Stimulated activated naive CD8-positive, alpha-beta T cell treated with anti-CD3 and anti-CD28 coated beads, Interleukin-15, Interleukin-2, amounts not matched to agents 100 U/mL and 50 U/mL, for 24 hours (primary cell): ENCODE results near the gene LGALSL.

Source experiments
- ATAC-seq: fragments of 150-1000 bp; cut with Tn5 transposase; one replicate; pipeline ENCODE4 v1.10.0; 2021
- DNase-seq: peaks from one replicate; pipeline ENCODE4 v3.0.0; 2021

LGALSL gene

GRCh38 chr2:64453770-64454385 is at the start of gene LGALSL:
LGALSL (plus strand) TSS chr2:64454162; CDS start chr2:64454546, 384 bp downstream.
- peak; percentile 70 for ATAC-seq
- DNase-seq = no peak

- DNase-seq (no peak), ATAC-seq (no peak)
These were observed 49.2 kb upstream of the LGALSL start for GRCh38 chr2:64404743-64405142.

DNA sequence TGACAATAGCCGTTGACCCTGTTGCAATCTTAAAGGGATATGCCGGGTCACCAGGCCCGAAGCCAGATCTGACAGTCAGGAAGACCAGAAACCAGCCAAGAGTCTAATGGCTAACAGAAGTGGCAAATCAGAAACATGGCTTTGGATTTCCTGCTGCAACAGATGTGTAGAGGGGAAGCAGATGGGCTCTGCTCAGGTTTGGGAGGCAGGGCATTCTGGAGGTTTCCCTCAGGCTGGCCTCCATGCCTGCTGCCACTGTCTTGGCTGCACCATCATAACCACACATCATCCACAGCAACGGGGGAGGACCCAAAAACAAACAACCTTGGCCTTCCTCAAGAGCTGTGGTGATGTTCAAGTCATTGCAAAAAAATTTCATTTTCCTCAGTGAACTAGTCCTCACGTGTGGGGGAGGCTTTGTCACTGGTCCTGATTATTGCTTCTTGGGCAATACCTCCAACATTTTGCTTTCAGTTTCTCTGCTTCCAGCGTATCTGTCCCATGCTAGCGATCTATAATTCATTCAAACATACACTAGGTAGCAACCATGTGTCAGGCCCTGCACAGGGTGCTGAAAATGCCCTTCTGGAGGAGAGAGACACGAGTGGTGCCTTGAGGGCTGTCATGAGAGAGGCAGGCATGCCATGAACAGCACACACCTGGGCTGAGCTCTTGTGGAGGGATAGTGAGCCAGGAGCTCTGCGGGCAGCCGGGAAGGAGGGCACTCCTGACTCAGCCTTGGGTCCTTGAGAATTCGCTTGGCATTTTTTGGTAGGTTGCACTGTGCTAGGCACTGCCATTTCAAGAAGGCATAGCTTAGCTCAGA is 48.2 kb upstream of the LGALSL start:
- ATAC-seq (no peak), DNase-seq (no peak)

- DNase-seq = no peak
- ATAC-seq = no peak
These were observed 47.6 kb upstream of the LGALSL start for GRCh38 chr2:64406407-64406774.

GRCh38 chr2:64408031-64408430 is 45.9 kb upstream of the LGALSL start:
- ATAC-seq = no peak
- no peak for DNase-seq

DNA sequence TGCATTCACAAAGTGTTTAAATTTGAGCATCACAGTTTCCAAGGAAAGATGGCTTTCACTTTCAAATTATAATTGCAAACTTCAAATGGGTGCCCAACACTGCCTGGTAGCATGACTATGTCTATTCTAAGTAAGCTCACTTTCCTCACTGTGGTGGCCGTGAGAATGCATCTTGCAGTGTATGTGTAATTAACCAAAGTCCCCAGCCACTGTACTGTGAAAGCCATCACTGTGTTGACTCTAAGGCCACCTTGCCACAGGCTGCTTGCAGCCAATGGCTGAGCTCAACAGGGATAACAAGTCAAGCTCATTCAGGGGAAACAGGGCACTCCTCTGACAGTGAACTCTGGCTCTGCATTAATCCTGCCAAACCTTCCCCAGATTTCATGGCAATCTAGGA is 43.3 kb upstream of the LGALSL start:
- ATAC-seq (no peak), DNase-seq (no peak)

DNA sequence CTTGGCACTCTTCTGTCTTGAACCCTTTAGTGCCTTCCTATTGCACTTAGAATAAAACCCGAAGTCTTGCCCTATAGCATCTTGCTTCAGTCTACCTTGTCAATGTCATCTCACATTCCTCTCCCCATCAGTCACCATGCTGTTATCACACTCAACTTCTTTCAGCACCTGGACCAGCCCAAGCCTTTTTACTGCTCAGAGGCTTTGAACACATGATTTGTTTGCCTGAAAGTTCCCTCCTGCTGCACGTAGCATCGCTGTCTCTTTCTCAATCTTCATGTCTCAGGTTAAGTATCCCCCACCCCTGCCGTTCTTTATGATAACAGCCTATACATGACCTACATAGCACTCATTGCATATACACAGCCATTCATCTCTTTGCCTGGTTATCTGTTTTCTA is 41.3 kb upstream of the LGALSL start:
- ATAC-seq (no peak), DNase-seq (no peak)

GRCh38 chr2:64414736-64415435 is 39.1 kb upstream of the LGALSL start:
- DNase-seq (no peak), ATAC-seq (no peak)

GRCh38 chr2:64417624-64418023 is 36.3 kb upstream of the LGALSL start:
- ATAC-seq = no peak
- DNase-seq = no peak

- DNase-seq (no peak), ATAC-seq (no peak)
These were observed 34.3 kb upstream of the LGALSL start for GRCh38 chr2:64419596-64420165.

- DNase-seq (no peak), ATAC-seq (no peak)
These were observed 33.3 kb upstream of the LGALSL start for GRCh38 chr2:64420677-64421076.

GRCh38 chr2:64421201-64421600 is 32.8 kb upstream of the LGALSL start:
- no peak for ATAC-seq
- no peak for DNase-seq

GRCh38 chr2:64422466-64422865 is 31.5 kb upstream of the LGALSL start:
- no peak for DNase-seq
- ATAC-seq = no peak

DNA sequence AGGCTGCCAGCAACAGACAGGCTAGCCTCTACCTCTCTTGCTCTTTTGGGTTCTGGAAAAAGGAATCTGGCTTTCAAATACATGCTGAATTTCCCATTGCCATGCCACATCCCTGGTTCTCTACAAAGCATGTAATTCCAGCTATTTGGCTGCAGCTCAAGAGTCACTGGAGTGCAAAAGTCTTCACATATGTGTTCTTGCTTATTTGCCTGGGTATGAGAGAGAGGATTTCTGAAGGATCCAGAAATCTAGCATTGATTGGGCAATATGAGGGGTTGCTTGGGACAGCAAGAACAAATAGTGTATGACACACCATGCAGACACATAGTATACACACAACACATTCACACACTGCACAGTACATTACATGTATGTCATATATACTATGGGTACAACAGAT is 30.7 kb upstream of the LGALSL start:
- ATAC-seq (no peak), DNase-seq (no peak)

DNA sequence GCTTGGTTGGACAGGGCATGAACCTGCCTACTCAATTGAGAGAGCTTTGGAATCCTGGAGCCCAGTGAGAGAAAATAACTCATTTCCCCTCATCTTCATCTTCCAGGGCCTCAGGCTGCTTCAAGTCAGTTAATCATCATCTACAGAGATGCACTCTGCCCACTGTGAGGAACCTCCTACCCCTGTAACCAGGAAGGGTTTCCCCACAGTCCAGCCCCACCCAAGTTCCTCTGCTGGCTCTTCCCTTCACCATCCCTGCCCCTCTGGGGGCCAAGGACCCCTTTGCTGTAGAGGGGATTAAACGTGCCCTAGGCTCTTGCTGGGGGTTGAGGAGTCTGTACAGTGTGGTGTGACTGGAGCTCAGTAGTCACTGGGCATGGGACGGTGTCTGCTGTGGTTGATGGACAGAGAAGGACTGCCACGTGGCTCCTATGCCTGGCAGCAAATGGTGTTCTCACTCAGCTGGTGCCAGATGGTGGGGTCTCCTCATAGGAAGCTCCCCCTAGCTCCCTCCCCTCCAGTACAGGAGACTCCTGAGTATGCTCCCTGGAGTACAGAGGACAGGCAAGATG is 29.5 kb upstream of the LGALSL start:
- DNase-seq (no peak), ATAC-seq (no peak)

DNA sequence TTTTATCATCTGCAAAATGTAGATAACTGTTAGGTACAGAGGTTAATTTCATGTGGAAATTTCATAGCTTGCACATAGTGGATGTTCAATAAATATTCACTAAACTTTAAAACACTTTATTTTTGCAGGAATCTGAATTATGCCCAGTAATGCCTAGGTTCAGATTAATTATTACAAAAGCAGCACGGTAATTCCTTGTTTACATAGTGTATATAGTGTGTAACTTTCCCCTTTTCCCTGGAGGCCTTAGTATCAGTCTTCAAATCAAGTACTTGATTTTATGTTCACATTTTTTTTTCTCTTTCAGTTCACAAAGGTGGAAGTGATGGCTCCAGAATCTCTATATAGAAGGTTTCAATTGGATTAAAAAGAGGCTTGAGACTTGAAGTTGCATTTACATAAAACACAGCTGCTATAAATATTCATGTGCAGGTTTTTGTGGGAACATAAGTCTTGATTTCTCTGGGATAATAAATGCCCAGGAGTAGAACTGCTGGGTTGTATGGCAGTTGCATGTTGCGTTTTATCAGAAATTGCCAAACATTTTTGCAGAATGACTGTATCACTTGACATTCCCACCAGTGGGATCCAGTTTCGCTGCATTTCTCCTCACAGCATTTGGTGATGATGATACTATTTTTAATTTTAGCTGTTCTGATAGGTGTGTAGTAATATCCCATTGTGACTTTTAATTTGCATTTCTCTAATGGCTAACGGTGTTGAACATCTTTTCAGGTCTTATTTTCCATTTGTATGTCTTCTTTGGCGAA is 27.6 kb upstream of the LGALSL start:
- DNase-seq (no peak), ATAC-seq (no peak)

DNA sequence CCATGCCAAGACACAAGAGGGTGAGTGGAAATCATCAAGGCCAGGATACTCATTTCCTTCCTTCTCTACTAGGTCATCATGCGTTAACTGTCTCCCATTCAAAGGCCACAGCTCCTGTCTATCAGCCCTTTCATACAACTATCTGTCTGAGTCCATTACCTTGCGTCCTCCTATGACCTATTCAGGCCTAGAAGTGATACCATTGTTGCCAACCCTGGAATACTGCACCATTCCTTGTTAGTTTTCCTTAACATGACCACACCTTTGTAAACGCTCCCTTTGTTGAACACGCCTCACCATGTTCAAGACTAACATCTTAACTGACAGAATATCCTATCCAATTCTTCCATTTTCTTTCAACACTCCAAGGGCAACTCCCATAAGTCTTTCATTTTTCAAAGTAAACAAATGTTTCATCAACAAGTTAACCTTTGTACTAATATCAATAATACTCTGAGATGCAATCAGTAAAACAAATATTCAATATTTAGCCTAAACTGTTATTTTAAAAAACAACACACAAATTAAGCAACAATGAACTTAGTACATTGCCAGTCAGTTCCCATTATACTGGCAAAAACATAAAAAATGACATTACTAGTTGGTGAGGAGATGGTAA is 19.8 kb upstream of the LGALSL start:
- DNase-seq (no peak), ATAC-seq (no peak)

GRCh38 chr2:64437883-64438282 is 16.1 kb upstream of the LGALSL start:
- DNase-seq = no peak
- no peak for ATAC-seq

DNA sequence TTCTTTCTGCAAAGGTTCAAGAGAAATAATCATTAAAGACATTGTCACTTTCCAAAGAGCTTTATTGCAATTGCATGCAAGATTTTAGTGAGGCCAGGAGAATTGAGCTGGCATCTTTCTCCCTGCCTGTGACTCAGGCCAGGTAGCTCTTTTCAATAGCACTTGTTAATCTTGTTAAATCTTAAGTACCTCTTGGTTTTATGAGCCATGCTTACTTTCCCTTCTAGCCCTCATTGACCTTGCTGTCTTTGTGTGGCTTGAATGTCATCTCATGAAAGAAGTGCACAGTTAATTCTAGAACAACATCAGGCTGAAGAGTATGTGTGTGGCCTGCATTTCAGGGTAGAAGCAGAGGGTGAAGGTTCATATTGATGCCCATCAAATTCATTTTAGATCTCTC is 14.8 kb upstream of the LGALSL start:
- no peak for DNase-seq
- no peak for ATAC-seq

DNA sequence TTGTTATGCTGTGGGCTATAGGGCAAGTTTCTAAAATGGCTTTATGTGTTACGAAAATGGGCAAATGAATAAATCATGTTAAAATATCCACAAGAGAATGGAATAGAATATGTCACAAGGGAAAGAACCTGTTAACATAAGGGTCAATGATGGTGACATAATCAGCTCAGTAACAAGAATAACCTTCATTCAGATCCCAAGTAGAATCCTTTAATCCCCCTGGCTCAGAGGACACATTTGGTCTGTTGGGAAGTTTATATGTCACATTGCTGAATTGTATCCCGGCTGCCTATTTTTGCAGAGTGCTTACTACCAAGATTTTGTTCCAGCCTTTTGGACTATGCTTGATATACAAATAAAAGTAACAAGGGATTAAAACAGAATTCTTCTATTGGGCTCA is 13.1 kb upstream of the LGALSL start:
- no peak for DNase-seq
- no peak for ATAC-seq

- no peak for DNase-seq
- ATAC-seq = no peak
These were observed 11.7 kb upstream of the LGALSL start for GRCh38 chr2:64442277-64442676.
